GM12892 (cell line): ENCODE data around the gene TDRD12.

Experiments used
- POLR2A ChIP-seq: IDR thresholded peaks from 2 replicates; pipeline ENCODE4 v1.6.1; 2011; ENCODE audit warnings: low read depth, low read length, control low read depth
- POLR2AphosphoS5 ChIP-seq: IDR thresholded peaks from 2 replicates; pipeline ENCODE4 v1.6.1; 2011; ENCODE audit warnings: low read depth, low read length, control low read depth
- TAF1 ChIP-seq: IDR thresholded peaks from 2 replicates; pipeline ENCODE4 v1.6.1; 2011; ENCODE audit warnings: low read depth, mild to moderate bottlenecking, control low read depth, low read length, borderline replicate concordance

- TF ChIP-seq TAF1 (no peak), POLR2A (no peak), POLR2AphosphoS5 (no peak)
Observed at GRCh38 chr19:32773126-32773525, 53.6 kb downstream of the TDRD12 start.
